ENCODE data around the gene GH2.

Gene GH2

DNA sequence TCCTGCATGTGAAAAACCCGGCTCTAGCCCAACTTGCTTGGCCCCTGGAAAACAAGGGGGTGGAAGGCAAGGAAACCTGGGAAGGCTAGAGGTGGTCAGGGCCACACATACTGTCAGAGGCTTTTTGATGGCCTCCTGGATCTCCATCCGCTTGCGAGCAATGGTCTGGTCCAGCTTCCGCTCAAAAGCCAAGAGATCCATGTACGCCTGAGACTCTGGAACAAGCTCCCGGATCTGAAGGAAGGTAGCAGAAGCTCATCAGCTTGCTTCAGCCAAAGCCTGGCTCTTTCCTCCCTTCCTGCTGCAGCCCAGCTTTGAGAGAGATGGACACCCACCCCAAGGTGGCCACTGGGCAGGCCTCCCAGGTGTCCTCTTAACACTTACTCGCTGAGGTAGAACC lies 44.9 kb downstream of the GH2 start:
- H3K27ac ChIP-seq, result peak overlapping the region in 1 of 2 donors; percentile 91
- TF ChIP-seq, protein P1, sequence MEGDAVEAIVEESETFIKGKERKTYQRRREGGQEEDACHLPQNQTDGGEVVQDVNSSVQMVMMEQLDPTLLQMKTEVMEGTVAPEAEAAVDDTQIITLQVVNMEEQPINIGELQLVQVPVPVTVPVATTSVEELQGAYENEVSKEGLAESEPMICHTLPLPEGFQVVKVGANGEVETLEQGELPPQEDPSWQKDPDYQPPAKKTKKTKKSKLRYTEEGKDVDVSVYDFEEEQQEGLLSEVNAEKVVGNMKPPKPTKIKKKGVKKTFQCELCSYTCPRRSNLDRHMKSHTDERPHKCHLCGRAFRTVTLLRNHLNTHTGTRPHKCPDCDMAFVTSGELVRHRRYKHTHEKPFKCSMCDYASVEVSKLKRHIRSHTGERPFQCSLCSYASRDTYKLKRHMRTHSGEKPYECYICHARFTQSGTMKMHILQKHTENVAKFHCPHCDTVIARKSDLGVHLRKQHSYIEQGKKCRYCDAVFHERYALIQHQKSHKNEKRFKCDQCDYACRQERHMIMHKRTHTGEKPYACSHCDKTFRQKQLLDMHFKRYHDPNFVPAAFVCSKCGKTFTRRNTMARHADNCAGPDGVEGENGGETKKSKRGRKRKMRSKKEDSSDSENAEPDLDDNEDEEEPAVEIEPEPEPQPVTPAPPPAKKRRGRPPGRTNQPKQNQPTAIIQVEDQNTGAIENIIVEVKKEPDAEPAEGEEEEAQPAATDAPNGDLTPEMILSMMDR (IDR thresholded peaks at IDR 0.05), result no peak
- H3K4me3 ChIP-seq, result no peak overlapping the region
- DNase-seq (ENCODE audit: low spot score), result no peak

DNA sequence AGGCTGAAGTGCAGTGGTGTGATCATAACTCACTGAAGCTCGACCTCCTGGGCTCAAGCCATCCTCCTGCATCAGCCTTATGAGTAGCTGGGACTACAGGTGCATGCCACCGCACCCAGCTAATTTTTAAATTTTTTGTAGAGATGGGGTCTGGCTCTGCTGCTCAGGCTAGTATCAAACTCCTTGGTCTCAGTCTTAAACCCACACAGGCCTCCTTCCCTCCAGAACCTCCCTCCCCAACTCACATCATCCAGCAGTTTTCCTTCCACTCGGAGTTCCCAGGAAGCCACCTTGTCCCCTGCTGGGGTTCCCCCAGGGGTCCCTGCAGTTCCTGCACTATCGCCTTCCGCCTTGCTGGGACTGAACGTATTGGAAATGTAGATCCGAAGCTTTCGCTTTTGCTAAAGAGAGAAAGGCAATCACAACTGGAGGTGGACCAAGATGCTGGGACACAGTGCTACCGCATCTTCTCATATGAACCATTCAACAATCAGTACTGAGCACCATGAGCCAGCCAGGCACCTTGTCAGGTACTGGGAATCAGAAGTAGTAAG lies 46.5 kb downstream of the GH2 start:
- TF ChIP-seq, protein P1 (IDR thresholded peaks at IDR 0.05), result no peak
- Histone ChIP-seq H3K27ac (no peak overlapping the region), H3K4me3 (no peak overlapping the region)
- DNase-seq (ENCODE audit: low spot score), result no peak

DNA sequence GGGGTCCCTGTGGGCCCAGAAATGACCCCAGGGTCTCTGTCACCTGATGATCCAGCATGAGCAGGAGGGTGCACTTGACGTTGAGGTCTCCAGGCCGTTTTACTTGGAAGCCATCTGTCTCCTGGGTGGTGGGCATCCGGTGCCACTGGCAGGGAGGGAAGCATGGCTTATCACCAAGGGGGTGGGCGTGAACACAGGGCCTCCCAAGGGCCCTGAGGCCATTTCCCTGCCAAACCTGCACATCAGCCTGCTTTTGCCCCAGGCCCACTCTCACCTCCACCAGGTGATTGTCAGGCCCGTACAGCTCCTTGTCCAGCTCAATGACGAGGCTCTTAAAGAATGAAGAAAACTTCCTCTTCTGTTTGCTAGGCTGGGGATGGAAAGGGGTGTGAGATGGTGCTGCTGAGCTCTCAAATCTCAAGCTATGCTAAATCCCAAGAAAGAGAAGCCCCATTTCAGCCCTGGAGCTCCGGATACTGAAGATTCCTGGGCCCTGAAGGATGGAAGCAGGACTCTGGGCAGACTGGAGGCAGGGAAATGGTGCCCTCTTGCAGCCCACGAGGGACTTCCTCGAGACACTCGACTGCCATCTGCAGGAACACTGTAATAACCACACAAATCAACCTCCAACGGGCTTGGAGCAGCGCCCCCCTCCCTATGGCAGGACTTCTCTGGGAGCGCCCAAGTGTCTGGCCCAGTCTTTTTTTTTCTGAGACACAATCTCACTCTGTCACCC lies 47.1 kb downstream of the GH2 start:
- H3K4me3 ChIP-seq, result no peak overlapping the region
- TF ChIP-seq, protein P1 (IDR thresholded peaks at IDR 0.05), result no peak
- peak; percentile 70 for DNase-seq (ENCODE audit: low spot score)
- no peak overlapping the region for H3K27ac ChIP-seq

DNA sequence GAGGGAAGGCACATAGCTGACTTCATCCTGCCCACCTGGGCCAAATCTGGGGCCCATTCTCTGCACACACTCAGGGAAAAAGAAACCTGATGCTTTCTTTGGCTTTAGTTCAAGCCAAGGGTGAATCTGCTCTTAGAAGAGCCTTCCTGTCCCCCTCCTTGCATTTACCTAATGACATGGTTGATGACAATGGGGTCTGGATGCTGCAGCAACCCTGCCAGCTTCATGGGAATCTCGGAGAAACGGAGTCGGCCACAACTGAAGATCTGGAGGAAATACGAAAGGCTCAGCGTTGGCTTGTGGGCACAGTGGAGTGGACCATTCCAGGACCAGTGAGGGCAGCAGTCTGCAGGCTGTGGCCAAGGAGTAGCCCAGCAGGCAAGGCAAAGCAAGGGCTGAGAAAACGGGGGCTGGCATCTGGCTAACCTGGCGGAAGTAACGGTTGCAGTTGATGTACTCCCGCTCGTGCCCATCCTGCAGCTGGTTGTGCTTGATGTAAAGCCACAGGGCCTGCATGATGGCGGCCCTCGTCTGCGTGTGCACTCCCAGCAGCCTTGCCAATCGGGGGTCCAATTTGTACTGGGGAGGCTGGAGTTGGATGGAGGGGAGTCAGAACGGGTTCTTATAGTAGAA lies 47.9 kb downstream of the GH2 start:
- Histone ChIP-seq H3K4me3 (no peak overlapping the region), H3K27ac (no peak overlapping the region)
- DNase-seq (ENCODE audit: low spot score), result peak; percentile 31
- TF ChIP-seq, protein P1 (IDR thresholded peaks at IDR 0.05), result no peak

DNA sequence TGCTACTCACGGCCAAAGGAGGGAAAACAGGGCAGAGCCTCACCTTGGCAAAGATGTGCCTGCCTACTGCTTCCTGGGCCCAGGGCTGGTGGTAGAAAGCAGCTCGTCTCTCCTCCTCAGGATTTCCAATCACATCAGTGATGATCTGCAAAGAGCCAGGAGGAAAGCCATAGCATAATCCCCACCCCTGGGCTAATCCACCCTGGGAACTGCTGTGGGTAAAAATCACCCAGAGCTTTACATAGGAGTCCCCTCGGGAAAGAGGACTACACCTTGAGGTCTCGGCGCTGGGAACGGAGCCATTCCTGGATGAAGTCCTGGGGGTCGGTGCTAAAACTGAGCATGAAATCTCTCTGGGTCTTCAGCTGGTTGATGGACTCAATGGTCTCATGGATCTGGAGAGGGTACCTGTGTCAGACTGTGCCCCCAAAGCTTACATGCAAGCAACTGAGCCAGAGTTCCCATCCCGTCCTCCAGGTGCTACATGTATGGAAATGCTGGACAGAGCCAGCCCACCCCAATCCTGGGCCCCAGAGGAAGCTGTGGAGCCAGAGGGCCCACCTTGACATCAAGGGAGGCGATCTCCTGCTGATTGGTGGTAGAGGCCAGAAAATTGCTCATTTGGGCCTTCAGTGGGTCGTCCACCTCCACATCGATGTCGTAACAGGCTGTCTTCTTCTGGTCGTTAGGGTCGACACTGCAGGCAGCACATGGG lies 48.6 kb downstream of the GH2 start:
- TF ChIP-seq, protein P1 (IDR thresholded peaks at IDR 0.05), result no peak
- DNase-seq (ENCODE audit: low spot score), result no peak
- Histone ChIP-seq H3K27ac (no peak overlapping the region), H3K4me3 (no peak overlapping the region)

DNA sequence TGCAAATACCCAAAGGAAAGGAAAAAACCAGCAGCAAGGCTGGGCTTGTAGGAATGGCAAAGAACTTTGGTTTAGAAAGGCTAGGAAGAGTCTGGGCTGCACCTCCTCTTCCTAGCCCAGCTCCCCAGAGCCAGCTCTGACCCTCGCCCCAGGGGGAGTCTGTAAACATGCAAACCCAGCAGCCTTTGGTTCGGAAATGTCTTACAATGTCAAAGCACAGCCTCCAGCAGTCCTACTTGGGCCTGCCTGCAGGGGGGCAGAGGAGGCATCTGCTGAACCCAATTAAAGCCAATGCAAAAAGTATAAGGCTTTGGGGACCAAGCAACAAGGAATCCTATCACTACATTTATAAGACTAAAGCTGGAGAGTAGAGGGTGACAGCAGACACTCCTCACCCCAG lies 49.3 kb downstream of the GH2 start:
- peak; percentile 31 for DNase-seq (ENCODE audit: low spot score)
- H3K4me3 ChIP-seq, result no peak overlapping the region
- TF ChIP-seq, protein P1 (IDR thresholded peaks at IDR 0.05), result no peak
- H3K27ac ChIP-seq, result no peak overlapping the region

All from coronary artery (tissue), 2 donors.